ENCODE data around the gene CCDC80.

- TF ChIP-seq, protein P1, sequence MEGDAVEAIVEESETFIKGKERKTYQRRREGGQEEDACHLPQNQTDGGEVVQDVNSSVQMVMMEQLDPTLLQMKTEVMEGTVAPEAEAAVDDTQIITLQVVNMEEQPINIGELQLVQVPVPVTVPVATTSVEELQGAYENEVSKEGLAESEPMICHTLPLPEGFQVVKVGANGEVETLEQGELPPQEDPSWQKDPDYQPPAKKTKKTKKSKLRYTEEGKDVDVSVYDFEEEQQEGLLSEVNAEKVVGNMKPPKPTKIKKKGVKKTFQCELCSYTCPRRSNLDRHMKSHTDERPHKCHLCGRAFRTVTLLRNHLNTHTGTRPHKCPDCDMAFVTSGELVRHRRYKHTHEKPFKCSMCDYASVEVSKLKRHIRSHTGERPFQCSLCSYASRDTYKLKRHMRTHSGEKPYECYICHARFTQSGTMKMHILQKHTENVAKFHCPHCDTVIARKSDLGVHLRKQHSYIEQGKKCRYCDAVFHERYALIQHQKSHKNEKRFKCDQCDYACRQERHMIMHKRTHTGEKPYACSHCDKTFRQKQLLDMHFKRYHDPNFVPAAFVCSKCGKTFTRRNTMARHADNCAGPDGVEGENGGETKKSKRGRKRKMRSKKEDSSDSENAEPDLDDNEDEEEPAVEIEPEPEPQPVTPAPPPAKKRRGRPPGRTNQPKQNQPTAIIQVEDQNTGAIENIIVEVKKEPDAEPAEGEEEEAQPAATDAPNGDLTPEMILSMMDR (conservative IDR thresholded peaks at IDR 0.05; ENCODE audit: low read length) = no peak
- no peak for TF ChIP-seq EZH2phosphoT487 (IDR thresholded peaks at IDR 0.05; ENCODE audit: borderline replicate concordance)
These were observed 29.9 kb upstream of the CCDC80 start for GRCh38 chr3:112670824-112671223.

Data from Loucy (cell line).